IPS DF 4.7 (cell line): ENCODE data around the gene C14orf180.

ENCODE experiments used
- DNase-seq: peaks from one replicate; pipeline ENCODE4 v3.0.0-alpha.2; 2013; ENCODE audit warnings: low spot score; ENCODE audit errors: extremely low read depth

Gene C14orf180

DNA sequence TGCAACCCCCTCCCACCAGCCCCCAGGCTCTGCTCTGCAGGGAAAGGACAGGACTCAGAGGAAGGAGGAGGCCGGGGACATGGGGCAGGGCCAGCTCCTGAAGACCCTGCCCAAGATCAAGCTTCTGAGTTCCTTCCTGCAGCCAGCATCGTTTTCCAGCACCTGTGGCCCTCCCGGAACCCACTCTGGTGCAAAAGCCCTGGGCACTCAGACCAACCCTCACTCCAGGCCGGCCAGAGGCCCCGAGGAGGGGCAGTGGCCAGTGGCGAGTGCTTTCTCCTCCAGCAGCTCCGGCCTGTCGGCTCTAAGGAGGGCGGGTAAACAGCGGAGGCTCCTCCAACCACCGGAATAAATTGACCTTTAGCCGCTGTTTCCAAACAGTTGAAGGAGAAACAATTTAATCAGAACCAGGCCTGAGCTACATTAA, 14.2 kb downstream of the C14orf180 start:
- no peak for DNase-seq

DNA sequence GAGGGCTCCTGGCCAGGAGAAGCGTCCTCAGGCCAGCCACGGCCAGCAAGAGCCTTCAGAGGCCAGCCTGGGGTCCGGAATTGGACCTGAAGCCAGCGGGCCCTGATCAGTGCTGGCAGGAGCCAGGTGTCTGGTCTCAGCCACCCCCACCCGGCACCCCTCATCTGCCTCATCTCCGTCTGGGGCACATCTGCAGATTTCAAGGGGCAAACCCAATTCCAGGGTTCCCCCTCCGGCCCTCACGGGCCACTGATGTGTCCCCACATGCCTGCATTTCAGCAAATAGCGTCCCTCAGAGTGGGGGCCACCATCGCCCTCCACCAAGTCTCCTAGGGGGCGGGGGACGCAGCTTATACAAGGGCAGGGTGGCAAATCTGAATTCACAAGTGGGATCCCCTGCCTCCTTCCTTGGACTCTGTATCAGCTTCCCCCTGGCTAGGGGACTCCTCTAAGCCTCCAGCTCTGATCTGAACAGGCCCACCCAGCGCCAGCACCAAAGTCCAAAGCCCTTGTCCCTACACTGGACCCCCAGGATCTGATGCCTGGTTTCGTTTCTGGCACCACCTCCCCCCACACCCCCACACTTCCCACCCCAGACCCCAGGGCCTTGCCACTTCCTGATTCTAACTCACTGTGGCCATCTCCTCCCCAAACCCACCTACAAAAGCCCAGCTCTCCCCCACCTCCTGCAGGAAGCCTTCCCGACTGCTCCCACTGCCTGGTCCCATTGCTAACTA, 14.9 kb downstream of the C14orf180 start:
- DNase-seq, result no peak

DNA sequence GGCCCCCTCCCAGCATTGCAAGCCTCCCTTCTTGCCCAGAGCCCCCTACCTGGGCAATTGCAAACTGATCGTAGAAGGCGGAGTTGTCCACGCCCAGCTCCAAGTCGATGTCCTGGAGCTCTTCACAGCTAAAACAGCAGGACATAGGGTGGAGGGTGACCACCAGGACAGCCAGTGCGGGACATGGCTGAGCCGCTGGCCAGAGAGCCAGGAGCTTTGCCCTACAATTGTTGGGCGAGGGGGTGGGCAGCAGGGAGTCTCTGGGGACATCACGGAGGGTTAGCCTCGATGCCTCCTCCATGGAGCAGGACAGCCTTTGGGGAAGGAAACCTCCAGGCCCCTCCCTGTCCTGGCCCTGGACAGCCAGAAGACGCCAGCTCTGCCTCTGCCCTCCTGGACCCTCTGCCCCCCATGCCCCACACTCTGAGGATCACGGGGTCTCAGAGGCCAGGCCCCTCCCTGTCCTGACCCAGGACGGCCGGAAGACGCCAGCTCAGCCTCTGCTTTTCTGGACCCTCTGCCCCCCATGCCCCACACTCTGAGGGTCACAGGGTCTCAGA, 15.6 kb downstream of the C14orf180 start:
- no peak for DNase-seq

DNA sequence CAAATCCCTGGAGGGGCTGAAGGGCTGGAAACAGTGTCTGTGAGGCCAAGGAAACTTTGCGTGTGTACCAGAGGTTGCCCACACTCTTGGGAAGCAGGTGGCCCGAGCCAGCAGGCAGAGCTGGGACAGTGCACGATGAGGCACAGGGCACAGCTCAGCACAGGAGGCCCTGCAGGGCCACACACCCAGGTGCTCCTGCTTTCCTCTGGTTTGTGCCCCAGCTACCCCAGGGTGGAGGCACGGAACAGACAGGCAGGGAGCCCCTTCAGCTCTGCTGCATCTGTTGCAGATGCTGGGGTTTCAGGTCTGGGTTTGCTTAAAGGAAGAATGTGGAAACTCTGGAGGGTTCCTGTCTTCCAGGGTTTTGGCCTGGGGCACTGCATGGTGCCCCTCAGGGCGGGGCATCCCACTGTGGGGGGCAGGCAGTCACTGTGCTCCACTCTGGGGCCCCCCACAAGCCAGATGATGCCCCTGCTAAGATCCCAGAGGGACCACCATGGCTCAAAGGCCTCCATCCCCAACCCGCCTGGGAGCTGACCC, 16.4 kb downstream of the C14orf180 start:
- DNase-seq, result no peak

DNA sequence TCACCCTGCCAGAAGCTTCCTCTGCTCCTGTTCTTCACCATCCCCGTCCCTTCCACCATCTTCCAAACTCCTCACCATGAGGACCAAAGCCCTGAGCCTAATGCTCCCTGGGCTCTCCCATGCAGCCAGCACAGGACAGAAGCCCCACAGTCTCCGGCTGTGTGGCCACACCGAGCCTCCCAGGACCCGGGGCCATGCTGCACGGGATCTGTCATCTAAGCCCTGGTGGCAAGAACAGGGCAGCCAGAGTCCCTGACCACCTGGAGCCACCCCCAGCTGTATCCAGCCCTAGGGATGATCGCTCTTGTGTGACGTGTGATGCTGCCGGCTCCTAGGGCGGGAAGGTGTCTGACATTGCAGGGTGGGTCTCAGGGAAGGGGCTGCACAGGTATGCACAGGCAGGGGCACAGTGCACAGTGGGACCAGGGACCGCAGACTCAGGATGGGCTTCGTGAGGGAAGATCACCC, 16.9 kb downstream of the C14orf180 start:
- no peak for DNase-seq

DNA sequence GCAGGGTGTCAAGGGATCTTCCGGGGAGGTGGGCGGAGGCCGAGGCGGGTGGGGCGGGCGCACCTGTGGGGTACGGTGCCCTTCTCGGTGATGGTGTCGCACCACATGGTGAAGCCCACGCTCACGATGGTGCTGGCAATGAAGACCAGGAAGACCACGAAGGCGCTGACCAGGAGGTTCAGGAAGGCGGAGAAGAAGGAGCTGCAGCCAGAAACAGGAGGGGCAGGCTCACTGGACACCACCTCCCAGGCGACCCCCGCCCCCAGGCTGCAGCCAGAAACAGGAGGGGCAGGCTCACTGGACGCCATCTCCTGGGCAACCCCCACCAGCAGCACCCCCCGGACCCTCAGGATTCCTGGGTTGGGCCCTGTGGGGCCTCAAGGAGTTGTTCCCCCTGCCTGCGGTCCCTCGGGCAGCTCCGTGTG, 17.4 kb downstream of the C14orf180 start:
- no peak for DNase-seq

DNA sequence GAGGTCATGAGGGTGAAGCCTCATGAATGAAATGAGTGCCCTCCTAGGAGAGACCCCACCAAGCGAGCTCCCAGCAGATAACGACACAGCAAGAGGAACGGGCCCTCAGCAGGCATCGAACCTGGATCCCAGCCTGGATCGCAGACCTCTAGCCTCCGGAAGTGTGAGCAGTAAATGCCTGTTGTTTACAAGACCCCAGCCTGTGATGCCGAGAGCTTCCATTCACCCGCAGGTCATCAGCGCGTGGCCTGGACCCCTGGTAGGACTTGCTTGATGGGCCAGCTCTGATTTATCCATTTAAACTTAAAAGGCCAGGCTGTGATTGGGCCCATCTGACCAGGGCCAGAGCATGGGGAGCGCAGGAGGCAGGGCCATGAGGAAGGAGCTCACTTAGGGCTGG, 18.0 kb downstream of the C14orf180 start:
- DNase-seq, result no peak

DNA sequence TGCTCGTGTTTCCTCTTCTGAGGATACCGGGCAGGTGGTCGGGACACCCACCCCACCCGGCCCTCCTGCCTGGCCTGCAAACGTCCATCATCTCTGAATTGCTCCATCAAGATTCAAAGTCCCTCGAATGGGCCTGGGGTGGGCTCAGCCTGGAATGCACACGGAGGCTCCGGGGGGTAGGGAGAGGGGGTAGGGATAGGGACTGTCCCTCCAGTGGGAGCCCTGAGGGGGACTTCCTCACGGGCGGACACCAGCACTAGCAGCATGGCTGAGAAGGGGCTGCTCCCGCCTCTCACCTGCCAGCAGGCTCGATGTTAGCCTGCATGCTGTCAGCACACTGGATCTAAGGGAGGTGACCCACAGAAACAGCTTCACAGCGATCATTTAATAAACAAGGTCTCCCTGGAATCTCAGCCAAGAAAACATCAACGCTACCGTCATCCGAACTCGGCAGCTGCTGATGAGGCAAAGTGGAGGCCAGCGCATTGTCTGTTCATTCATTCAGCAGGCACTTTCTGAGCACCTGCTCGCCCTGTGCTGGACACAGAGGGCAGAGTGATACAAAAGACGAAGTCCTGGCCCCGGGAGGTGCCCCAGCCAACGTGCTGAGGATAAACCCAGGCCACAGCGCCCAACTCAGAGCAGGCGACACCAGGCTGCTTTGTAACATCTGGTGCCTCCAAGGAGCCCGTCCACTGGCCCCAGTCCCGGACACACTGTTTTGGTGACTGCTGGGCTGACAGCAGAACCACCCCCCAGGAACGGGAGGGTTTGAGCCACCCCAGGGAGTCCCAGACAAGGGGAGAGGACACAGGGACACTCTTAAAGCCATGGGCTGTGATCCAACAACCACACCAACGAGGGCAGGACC, 18.7 kb downstream of the C14orf180 start:
- no peak for DNase-seq

DNA sequence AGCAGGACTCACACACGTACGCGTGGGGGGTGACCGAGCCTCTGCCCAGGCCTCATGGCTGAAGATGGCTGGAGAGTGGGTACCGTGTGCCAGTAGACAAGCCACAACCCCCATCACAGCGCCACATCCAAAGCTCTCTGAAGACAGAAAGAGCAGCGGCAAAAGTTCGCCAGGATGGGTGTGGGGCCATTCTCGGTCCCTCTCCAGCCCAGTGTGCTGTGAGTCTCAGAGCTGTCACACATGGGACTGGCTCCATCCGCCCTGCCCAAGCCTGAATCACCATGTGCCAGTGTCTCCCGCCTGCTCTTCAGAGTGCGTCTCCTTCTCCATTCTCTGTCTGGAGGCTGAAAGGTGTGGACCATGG, 19.3 kb downstream of the C14orf180 start:
- no peak for DNase-seq

DNA sequence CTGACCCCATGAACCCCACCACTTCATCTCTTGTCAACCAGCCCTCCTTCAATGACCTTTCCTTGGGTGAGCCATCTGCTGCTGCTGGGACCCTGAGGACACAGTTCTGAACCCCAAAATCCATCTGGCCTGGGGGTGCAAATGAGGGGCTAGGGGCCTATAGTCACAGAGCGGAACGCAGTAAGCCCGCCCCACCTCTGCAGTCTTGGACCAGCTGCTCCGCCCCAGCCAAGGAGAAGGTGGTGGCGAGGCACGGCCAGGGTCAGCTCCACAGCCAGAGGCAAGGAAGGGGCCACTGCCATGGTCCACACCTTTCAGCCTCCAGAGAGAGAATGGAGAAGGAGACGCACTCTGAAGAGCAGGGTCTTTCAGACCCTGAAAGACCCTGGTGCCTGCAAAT, 19.9 kb downstream of the C14orf180 start:
- no peak for DNase-seq

DNA sequence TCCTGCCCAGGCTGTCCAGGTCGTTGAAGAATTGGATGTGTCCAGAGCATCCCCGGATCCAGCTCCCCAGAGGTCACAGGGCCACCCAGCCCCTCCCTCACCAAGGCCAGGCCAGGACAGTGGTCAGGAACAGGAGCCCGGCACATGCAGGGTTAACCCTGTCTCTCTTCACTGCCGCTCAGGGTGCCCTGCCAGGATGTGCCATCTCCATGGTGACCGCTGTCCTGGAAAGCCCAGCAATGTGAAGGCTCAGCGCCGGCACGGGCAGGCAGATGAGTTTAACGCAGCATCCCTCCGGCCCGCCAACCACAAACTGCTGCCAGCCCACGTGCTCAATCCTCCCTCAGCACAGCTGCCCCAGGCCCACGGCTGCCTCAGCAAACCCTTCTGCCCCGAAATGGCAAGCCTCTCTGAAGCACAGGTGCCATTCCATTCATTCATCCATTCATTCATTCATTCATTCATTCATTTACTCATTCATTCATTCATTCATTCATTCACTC, 20.6 kb downstream of the C14orf180 start:
- DNase-seq, result no peak

DNA sequence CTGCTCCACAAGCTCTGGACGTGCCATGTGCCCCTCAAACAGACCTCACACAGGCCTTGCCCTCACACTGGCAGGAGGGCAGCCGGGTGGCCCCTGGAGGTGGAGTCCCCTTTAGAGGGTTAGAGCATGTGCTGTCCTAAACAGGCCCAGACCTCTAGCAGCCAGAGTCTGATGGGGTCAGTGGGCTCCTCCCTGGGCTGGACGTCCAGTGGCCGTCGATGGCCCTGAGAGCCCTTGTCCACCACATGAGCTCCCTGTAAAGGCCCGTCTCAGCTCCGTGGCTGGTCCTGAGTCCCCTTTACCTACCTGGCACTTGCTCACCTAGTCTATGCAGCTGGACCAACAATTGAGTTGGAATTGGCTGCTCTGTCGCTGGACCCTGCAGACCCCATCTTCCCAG, 21.2 kb downstream of the C14orf180 start:
- no peak for DNase-seq

DNA sequence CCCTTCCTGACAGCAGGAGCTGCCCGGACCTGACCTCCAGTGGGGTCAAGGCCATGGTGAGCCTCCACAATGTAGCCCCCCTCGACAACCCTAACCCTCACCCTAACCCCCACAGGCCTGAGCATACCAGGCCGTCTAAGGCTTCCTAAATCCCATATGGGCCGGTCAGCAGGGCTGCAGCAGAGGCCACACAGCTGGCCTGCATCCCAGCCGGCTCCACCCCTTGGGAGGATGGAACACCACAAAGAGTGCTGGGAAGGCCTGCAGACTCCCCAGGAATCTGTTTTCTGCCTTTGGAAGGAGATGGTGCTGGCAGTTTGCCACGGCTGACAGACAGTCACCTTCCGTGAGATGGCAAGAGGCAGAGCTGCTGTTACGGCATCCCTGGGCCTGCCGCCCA, 22.2 kb downstream of the C14orf180 start:
- no peak for DNase-seq

DNA sequence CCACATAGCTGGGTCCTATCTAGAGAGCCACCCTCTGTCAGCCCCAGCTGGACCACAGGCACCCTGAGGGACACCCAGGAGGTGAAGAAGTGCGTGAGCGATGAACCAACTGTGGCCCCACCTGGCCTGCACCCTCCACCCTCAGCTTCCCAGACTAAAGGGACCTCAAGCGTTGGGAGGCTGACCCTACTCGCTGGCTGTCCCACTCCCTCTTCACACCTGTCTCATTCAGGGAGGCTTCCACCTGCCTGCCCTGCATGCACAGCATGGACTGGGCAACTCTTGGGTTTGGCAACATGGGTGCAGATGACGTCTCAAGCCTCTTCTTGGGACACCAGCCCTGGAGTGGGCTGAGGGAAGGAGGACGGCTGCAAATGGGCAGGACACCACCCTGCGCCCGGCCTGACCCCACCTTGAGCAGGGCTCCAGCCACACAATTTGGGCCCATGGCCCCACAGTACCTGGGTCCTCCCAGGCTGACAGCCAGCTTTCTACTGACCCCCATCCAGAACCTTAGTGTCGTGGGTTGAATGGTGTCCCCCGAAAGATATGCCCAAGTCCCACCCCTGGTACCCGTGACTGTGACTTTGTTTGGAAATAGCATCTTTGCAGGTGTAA, 22.9 kb downstream of the C14orf180 start:
- no peak for DNase-seq

DNA sequence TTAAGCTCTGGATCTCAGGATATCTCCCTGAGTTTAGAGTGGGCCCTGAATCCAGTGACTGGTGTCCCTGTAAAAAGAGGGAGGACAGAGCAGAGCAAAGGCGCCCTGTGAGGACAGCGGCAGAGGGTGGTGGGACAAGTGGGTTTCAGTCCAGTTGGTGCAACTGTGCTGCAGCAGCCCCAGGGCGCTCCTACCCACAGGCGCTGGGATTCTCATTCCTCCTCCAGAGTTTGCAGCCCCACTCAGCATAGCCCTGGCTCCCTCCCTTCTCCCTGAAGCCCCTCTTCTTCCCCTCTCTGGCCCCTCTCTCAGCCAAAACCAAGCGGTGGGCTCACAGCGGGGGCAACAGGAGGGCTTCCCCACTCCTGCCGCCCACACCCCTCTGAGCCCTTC, 23.4 kb downstream of the C14orf180 start:
- no peak for DNase-seq

DNA sequence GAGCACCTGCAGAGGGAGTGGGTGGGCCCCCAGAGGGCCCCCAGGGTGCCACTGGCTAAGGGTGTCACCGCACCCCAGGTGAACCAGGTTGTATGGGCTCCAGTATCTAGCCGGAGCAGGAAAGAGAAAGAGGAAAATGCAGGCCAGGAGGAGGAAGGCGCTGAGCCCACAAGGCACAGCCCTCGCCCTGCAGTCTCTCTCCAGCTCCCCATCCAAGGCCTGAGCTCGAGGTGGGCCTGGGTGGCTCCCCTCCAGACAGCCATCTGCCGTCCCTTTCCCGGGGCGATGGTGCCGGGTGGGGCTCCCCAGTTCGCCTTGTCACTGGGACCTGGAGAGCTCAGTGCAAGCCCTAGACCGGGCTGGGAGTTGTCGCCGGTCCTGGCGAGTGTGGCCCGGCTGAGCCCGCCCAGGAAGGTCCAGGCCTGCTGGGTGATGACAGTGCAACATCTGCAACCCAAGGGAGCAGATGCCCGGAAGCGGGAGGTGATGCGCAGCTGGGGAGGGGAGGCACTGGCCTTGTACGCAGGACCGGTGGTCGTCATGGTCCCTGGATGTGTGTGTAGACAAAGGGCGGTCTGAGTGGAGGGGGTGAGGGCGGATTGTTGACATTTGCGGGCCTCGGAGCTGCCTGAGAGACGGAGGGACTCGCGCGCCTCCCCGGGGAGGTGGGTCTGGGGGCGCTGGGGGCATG, 24.3 kb downstream of the C14orf180 start:
- DNase-seq, result no peak

DNA sequence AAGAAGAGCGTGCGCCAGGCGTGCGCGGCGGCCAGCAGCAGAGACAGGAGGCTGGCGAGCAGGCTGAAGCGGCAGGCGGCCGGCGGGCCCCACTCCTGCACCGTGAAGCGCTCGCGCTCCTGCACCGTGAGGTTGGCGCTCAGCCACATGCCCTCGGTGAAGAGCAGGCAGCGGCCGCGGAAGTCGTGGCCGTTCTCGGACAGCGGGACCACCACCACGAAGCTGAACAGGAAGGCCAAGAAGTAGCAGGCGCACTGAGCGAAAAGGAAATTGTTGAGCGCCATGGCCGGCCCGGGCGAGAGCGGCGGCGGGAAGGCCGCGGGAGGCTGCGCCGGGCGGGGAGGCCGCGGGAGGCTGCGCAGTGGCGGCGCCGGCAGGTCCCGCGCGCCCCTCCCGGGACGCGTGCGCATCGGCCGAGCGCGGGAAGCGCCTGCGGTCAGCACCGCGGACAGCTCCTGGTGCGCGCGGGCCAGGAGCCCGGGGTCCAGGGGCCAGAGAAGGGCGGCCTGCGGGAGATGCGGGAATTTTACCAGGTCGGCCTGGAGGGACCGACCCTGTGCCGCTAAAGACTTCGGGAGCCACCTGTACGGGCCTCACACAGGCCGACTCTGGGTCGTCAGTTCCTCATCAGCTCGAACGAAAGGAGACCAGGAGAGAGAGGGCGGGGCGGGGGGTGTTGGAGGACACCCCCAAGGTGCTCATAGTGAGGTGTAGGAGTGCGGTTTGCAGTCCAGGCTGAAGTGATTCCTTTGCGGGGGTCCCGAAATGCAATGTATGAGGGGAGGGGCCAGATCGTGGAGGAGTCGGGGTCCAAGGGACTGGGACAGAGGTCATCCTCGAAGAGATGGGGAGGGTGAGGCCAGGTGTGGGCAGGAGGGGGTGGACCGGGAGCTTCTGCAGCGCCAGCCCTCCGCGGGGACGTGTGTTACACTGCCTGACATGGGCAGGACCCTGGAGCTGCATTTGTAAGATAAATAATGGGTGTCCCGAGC, 25.2 kb downstream of the C14orf180 start, which contains the start of gene TMEM179:
TMEM179 (minus strand) TSS at position 315 of the 992 bp plus-strand sequence; CDS start at position 284, 31 bp downstream.
- DNase-seq, result no peak

DNA sequence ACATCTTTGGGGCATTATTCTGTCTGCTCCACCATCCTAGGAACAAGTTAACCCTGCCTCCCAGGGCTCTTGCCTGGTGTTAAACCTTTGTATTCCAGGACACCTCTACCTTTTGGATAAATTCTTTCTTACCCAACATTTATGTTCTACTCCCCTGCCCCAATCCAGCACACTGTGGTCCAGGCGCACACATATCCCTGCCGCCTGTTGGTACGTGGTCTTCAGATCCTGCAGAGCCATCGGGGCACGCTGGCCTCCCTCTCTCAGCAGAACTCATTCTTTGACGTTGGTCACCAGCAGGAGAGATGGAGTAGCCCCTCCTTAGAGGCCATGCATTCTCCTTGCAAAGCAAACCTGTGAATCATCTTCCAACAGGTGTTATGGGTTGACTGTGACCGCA, 30.1 kb downstream of the C14orf180 start:
- no peak for DNase-seq

DNA sequence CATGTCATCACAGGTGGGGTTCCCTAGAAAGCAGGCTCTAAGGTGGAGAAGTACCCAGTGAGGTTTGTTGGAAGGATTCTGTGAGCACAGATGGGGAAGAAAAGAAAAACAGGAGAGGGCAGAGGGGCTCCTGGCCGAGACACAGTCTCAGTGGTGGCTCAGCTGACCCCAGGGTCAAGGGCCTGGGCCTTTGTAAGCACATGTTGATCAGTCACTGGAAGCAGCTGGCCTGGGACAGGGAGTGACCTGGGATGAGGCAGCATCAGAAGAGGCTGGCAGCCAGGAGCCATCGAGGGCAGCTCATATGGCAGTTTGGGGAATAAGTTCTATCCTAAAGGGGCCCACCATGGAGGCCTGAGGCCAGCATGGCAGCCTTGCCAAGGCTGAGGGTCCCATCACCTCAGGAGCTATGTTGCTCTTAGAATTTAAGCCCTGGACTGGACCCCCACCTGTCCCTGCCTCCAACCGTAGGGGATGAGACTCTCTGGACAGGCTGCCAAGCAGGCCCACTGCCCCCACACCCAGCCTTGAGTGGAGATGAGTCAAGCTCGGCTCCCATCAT, 31.3 kb downstream of the C14orf180 start:
- no peak for DNase-seq
